Measurements from ENCODE around the gene NRL. TPM values are rescaled to one million over a fixed set of nuclear protein-coding genes. Genes with fewer than 3 reads are reported as not detected.

Gene NRL
- total RNA-seq, 4 donors from 2014 or later = 1.1 to 2.9 (median 1.6) TPM; not detected in 1

GRCh38 chr14:24060984-24061913 is 53.5 kb downstream of the NRL start:
- Histone ChIP-seq H3K27ac (no peak overlapping the region), H3K27me3 (no peaks in the 10 kb centered on the region), H3K4me1 (peaks cover 0 to 22% (median 11%) of the 10 kb centered on the region in 4 donors), H3K4me3 (no peak overlapping the region), H3K36me3 (no peaks in the 10 kb centered on the region), H3K9me3 (no peaks in the 10 kb centered on the region)
- intact Hi-C loops (cut with DNase I; ENCODE audit: low total_unique reads) (loop anchor here (5.0 kb wide), 1 partner anchor 46 kb away; no protein-coding TSS in a partner anchor), in situ Hi-C loops (cut with MboI; ENCODE audit: low pct_ligation_motif_present in 1 of 4, low pct_unique_long_range_greater_than_20kb in 1 of 4, low sequenced_read_pairs in 3 of 4) (no loop called here)
- TF ChIP-seq POLR2AphosphoS5 (IDR thresholded peaks at IDR 0.05) (no peak), EP300 (IDR thresholded peaks at IDR 0.05; ENCODE audit: low read depth) (no peak), POLR2A (IDR thresholded peaks at IDR 0.05) (no peak), CTCF (IDR thresholded peaks at IDR 0.05) (no peak)
- 90 to 91% methylated on average over 4 to 7 of the region's 7 CpGs for WGBS, 2 donors (ENCODE audit: low coverage in 1 of 2)
- DNase-seq = peak; percentile 34

GRCh38 chr14:24060443-24060842 is 54.3 kb downstream of the NRL start:
- Histone ChIP-seq H3K27me3 (no peaks in the 10 kb centered on the region), H3K27ac (no peak overlapping the region), H3K4me3 (no peak overlapping the region), H3K4me1 (peaks cover 0 to 19% (median 9%) of the 10 kb centered on the region in 4 donors), H3K36me3 (no peaks in the 10 kb centered on the region), H3K9me3 (no peaks in the 10 kb centered on the region)
- TF ChIP-seq EP300 (IDR thresholded peaks at IDR 0.05; ENCODE audit: low read depth) (no peak), POLR2AphosphoS5 (IDR thresholded peaks at IDR 0.05) (no peak), POLR2A (IDR thresholded peaks at IDR 0.05) (no peak), CTCF (IDR thresholded peaks at IDR 0.05) (no peak)
- WGBS, 2 donors (ENCODE audit: low coverage in 1 of 2) = 85% methylated on average over 10 of the region's 10 CpGs; no CpG with 5 or more reads in 1 of the 2 donors
- DNase-seq = no peak
- in situ Hi-C loops (cut with MboI; ENCODE audit: low pct_ligation_motif_present in 1 of 4, low pct_unique_long_range_greater_than_20kb in 1 of 4, low sequenced_read_pairs in 3 of 4) = no loop called here
- intact Hi-C loops (cut with DNase I; ENCODE audit: low total_unique reads) = loop anchor here (5.0 kb wide), 1 partner anchor 47 kb away; no protein-coding TSS in a partner anchor

- in situ Hi-C loops (cut with MboI; ENCODE audit: low pct_ligation_motif_present in 1 of 4, low pct_unique_long_range_greater_than_20kb in 1 of 4, low sequenced_read_pairs in 3 of 4) = loop anchor here in 1 of 4 donors (5.0 kb wide), 1 partner anchor 32 kb away; the partner anchor contains the start of gene PCK2
- no peaks in the 10 kb centered on the region for H3K9me3 ChIP-seq
- no peak overlapping the region for H3K4me3 ChIP-seq
- DNase-seq = no peak
- H3K27ac ChIP-seq = no peak overlapping the region
- 87% methylated on average over 16 of the region's 16 CpGs; no CpG with 5 or more reads in 1 of the 2 donors for WGBS, 2 donors (ENCODE audit: low coverage in 1 of 2)
- intact Hi-C loops (cut with DNase I; ENCODE audit: low total_unique reads) = loop anchor here (5.0 kb wide), 1 partner anchor 47 kb away; no protein-coding TSS in a partner anchor
- H3K27me3 ChIP-seq = no peaks in the 10 kb centered on the region
- peaks cover 0 to 19% (median 9%) of the 10 kb centered on the region in 4 donors for H3K4me1 ChIP-seq
- TF ChIP-seq EP300 (IDR thresholded peaks at IDR 0.05; ENCODE audit: low read depth) = no peak
- TF ChIP-seq POLR2AphosphoS5 (IDR thresholded peaks at IDR 0.05) = no peak
- TF ChIP-seq POLR2A (IDR thresholded peaks at IDR 0.05) = no peak
- no peak for TF ChIP-seq CTCF (IDR thresholded peaks at IDR 0.05)
- no peaks in the 10 kb centered on the region for H3K36me3 ChIP-seq
Observed at GRCh38 chr14:24059841-24060388, 54.8 kb downstream of the NRL start.

GRCh38 chr14:24058951-24059475 is 55.7 kb downstream of the NRL start:
- Histone ChIP-seq H3K9me3 (no peaks in the 10 kb centered on the region), H3K4me1 (peaks cover 0 to 19% (median 9%) of the 10 kb centered on the region in 4 donors), H3K27ac (no peak overlapping the region), H3K4me3 (no peak overlapping the region), H3K36me3 (no peaks in the 10 kb centered on the region), H3K27me3 (no peaks in the 10 kb centered on the region)
- intact Hi-C loops (cut with DNase I; ENCODE audit: low total_unique reads) (no loop called here), in situ Hi-C loops (cut with MboI; ENCODE audit: low pct_ligation_motif_present in 1 of 4, low pct_unique_long_range_greater_than_20kb in 1 of 4, low sequenced_read_pairs in 3 of 4) (loop anchor here in 1 of 4 donors (5.0 kb wide), 1 partner anchor 33 kb away; the partner anchor contains the start of gene PCK2)
- WGBS, 2 donors (ENCODE audit: low coverage in 1 of 2) = 83 to 88% methylated on average over 1 to 10 of the region's 10 CpGs
- no peak for DNase-seq
- no peak for TF ChIP-seq POLR2AphosphoS5 (IDR thresholded peaks at IDR 0.05)

Data from transverse colon (tissue), 4 donors.